HepG2 (cell line): Measurements from ENCODE around the gene ATG16L2. TPM values are rescaled to one million over a fixed set of nuclear protein-coding genes. Genes with fewer than 3 reads are reported as not detected.
A peak's percentile ranks its signal among the peaks of the same experiment; 100 is the strongest.

Experiments used
- CEBPG ChIP-seq: IDR thresholded peaks from 2 replicates; pipeline ENCODE4 v1.6.1; 2016
- FOXA3 ChIP-seq: IDR thresholded peaks from 2 replicates; pipeline ENCODE4 v1.6.1; 2016; ENCODE audit warnings: missing genetic modification reagents, missing compliant biosample characterization
- HOXD1 ChIP-seq: sonication (generic); formaldehyde crosslinking; IDR thresholded peaks from 2 replicates; pipeline ENCODE4 v1.5.0; 2020; ENCODE audit warnings: missing genetic modification reagents
- IRF2 ChIP-seq: IDR thresholded peaks from 2 replicates; pipeline ENCODE4 v1.6.1; 2018; ENCODE audit warnings: missing genetic modification reagents, missing compliant biosample characterization
- RARG ChIP-seq: sonication (generic); formaldehyde crosslinking; IDR thresholded peaks from 2 replicates; pipeline ENCODE4 v1.4.0; 2020; ENCODE audit warnings: low read depth, mild to moderate bottlenecking, missing genetic modification reagents
- WIZ ChIP-seq: sonication (generic); formaldehyde crosslinking; IDR thresholded peaks from 2 replicates; pipeline ENCODE4 v1.5.1; 2020; ENCODE audit warnings: mild to moderate bottlenecking, missing genetic modification reagents
- ZC3H4 ChIP-seq: sonication (generic); formaldehyde crosslinking; IDR thresholded peaks from 2 replicates; pipeline ENCODE4 v1.4.0; 2020; ENCODE audit warnings: missing genetic modification reagents, borderline replicate concordance
- ZFP36L2 ChIP-seq: sonication (generic); formaldehyde crosslinking; IDR thresholded peaks from 2 replicates; pipeline ENCODE4 v1.4.0; 2020; ENCODE audit warnings: missing genetic modification reagents
- ZNF335 ChIP-seq: sonication (generic); formaldehyde crosslinking; IDR thresholded peaks from 2 replicates; pipeline ENCODE4 v1.4.0; 2020; ENCODE audit warnings: missing genetic modification reagents
- polyA plus RNA-seq, 8 experiments: library from polyadenylated mRNA; depleted of rRNA in 3 of 8; stranded (reverse) in 7 of 8; unstranded in 1 of 8; fragments of >200 nt; fragmentation: Illumina TruSeq in 4 of 8; extraction: Trizol in 4 of 8; gene quantifications; 2 replicates each; pipeline versions ENCODE4 v1.2.1 to v1.2.3, GENCODE V29; 2011 to 2016; ENCODE audit warnings: low read depth in 4 of 8, missing spikeins in 1 of 8, mixed read lengths in 1 of 8; ENCODE audit not compliant: insufficient read depth in 1 of 8
- total RNA-seq, 5 experiments: library from RNA; depleted of rRNA; stranded (reverse); fragments of >200 nt; fragmentation: Illumina TruSeq; extraction: Trizol; gene quantifications; 2 replicates each; pipeline ENCODE4 v1.2.3, GENCODE V29; 2016; ENCODE audit warnings: low read depth in 1 of 5
- TF ChIP-seq, protein P1 (sequence below): sonication (generic); formaldehyde crosslinking; IDR thresholded peaks from 2 replicates; pipeline ENCODE4 v1.4.0; 2020; ENCODE audit warnings: missing genetic modification reagents
- TF ChIP-seq, protein P2 (sequence below): sonication (generic); formaldehyde crosslinking; IDR thresholded peaks from 2 replicates; pipeline ENCODE4 v1.4.0; 2020; ENCODE audit warnings: mild to moderate bottlenecking, missing genetic modification reagents
- TF ChIP-seq, protein P3 (sequence below): sonication (generic); formaldehyde crosslinking; IDR thresholded peaks from 2 replicates; pipeline ENCODE4 v1.4.0; 2020; ENCODE audit warnings: missing genetic modification reagents; ENCODE audit errors: not compliant biosample characterization
- TF ChIP-seq, protein P4 (sequence below): sonication (generic); formaldehyde crosslinking; IDR thresholded peaks from 2 replicates; pipeline ENCODE4 v1.4.0; 2020; ENCODE audit warnings: missing genetic modification reagents
- TF ChIP-seq, protein P5 (sequence below): sonication (generic); formaldehyde crosslinking; IDR thresholded peaks from 2 replicates; pipeline ENCODE4 v1.5.1; 2020; ENCODE audit warnings: mild to moderate bottlenecking, moderate library complexity, missing genetic modification reagents

ATG16L2 gene
- total and polyA plus RNA-seq, 2 of the 13 experiments (the other 11 are each of a cell fraction or from before 2014, with no cell fraction given) = 6.2 to 14.8 TPM

DNA sequence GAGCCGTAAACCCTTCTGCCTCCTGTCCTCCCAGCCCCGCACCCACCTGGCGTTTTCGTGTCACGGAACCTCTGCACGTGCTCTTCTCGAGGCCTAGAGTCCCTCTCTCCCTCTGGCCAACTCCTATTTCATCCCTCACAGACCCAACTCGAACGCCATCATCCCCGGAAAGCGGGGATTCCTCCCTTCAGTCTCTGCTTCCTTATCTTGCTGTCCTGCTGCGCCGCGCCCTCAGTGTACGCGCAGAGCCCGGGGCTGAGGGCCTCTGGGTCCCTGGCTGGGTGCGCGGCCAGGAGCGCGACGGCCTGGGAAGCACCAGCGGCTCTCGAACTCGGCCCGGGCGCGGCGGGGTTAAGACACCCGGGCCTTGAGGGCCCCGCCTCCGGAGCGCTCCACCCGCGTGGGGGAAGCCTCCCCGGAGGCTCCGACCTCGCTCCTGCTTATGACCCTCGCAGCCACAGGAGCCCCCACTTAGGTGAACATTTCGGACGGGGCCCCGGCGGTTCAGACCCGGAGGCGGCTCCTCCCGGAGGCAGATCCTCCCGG, 398 bp upstream of the ATG16L2 start (continued):
- TF ChIP-seq, protein P1, sequence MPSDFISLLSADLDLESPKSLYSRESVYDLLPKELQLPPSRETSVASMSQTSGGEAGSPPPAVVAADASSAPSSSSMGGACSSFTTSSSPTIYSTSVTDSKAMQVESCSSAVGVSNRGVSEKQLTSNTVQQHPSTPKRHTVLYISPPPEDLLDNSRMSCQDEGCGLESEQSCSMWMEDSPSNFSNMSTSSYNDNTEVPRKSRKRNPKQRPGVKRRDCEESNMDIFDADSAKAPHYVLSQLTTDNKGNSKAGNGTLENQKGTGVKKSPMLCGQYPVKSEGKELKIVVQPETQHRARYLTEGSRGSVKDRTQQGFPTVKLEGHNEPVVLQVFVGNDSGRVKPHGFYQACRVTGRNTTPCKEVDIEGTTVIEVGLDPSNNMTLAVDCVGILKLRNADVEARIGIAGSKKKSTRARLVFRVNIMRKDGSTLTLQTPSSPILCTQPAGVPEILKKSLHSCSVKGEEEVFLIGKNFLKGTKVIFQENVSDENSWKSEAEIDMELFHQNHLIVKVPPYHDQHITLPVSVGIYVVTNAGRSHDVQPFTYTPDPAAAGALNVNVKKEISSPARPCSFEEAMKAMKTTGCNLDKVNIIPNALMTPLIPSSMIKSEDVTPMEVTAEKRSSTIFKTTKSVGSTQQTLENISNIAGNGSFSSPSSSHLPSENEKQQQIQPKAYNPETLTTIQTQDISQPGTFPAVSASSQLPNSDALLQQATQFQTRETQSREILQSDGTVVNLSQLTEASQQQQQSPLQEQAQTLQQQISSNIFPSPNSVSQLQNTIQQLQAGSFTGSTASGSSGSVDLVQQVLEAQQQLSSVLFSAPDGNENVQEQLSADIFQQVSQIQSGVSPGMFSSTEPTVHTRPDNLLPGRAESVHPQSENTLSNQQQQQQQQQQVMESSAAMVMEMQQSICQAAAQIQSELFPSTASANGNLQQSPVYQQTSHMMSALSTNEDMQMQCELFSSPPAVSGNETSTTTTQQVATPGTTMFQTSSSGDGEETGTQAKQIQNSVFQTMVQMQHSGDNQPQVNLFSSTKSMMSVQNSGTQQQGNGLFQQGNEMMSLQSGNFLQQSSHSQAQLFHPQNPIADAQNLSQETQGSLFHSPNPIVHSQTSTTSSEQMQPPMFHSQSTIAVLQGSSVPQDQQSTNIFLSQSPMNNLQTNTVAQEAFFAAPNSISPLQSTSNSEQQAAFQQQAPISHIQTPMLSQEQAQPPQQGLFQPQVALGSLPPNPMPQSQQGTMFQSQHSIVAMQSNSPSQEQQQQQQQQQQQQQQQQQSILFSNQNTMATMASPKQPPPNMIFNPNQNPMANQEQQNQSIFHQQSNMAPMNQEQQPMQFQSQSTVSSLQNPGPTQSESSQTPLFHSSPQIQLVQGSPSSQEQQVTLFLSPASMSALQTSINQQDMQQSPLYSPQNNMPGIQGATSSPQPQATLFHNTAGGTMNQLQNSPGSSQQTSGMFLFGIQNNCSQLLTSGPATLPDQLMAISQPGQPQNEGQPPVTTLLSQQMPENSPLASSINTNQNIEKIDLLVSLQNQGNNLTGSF (CRISPR knock-in tag) = no peak; the same call in 1 of the 2 replicates
- TF ChIP-seq, protein P2, sequence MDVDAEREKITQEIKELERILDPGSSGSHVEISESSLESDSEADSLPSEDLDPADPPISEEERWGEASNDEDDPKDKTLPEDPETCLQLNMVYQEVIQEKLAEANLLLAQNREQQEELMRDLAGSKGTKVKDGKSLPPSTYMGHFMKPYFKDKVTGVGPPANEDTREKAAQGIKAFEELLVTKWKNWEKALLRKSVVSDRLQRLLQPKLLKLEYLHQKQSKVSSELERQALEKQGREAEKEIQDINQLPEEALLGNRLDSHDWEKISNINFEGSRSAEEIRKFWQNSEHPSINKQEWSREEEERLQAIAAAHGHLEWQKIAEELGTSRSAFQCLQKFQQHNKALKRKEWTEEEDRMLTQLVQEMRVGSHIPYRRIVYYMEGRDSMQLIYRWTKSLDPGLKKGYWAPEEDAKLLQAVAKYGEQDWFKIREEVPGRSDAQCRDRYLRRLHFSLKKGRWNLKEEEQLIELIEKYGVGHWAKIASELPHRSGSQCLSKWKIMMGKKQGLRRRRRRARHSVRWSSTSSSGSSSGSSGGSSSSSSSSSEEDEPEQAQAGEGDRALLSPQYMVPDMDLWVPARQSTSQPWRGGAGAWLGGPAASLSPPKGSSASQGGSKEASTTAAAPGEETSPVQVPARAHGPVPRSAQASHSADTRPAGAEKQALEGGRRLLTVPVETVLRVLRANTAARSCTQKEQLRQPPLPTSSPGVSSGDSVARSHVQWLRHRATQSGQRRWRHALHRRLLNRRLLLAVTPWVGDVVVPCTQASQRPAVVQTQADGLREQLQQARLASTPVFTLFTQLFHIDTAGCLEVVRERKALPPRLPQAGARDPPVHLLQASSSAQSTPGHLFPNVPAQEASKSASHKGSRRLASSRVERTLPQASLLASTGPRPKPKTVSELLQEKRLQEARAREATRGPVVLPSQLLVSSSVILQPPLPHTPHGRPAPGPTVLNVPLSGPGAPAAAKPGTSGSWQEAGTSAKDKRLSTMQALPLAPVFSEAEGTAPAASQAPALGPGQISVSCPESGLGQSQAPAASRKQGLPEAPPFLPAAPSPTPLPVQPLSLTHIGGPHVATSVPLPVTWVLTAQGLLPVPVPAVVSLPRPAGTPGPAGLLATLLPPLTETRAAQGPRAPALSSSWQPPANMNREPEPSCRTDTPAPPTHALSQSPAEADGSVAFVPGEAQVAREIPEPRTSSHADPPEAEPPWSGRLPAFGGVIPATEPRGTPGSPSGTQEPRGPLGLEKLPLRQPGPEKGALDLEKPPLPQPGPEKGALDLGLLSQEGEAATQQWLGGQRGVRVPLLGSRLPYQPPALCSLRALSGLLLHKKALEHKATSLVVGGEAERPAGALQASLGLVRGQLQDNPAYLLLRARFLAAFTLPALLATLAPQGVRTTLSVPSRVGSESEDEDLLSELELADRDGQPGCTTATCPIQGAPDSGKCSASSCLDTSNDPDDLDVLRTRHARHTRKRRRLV (CRISPR knock-in tag) = peak; percentile 38
- TF ChIP-seq RARG (CRISPR knock-in tag) (no peak), ZNF335 (CRISPR knock-in tag) (peak; percentile 41; the same call in 1 of the 2 replicates), ZFP36L2 (CRISPR knock-in tag) (0 out of 2 replicates have a peak, but pooled peaks have one; percentile 39), ZC3H4 (CRISPR knock-in tag) (no peak; the same call in 1 of the 2 replicates), IRF2 (CRISPR knock-in tag) (no peak; the same call in 1 of the 2 replicates), HOXD1 (CRISPR knock-in tag) (peak; percentile 22; the same call in 1 of the 2 replicates), FOXA3 (CRISPR knock-in tag) (no peak), CEBPG (CRISPR knock-in tag) (no peak), WIZ (no peak)
- TF ChIP-seq, protein P3, sequence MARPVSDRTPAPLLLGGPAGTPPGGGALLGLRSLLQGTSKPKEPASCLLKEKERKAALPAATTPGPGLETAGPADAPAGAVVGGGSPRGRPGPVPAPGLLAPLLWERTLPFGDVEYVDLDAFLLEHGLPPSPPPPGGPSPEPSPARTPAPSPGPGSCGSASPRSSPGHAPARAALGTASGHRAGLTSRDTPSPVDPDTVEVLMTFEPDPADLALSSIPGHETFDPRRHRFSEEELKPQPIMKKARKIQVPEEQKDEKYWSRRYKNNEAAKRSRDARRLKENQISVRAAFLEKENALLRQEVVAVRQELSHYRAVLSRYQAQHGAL (CRISPR knock-in tag) = no peak
- TF ChIP-seq, protein P4, sequence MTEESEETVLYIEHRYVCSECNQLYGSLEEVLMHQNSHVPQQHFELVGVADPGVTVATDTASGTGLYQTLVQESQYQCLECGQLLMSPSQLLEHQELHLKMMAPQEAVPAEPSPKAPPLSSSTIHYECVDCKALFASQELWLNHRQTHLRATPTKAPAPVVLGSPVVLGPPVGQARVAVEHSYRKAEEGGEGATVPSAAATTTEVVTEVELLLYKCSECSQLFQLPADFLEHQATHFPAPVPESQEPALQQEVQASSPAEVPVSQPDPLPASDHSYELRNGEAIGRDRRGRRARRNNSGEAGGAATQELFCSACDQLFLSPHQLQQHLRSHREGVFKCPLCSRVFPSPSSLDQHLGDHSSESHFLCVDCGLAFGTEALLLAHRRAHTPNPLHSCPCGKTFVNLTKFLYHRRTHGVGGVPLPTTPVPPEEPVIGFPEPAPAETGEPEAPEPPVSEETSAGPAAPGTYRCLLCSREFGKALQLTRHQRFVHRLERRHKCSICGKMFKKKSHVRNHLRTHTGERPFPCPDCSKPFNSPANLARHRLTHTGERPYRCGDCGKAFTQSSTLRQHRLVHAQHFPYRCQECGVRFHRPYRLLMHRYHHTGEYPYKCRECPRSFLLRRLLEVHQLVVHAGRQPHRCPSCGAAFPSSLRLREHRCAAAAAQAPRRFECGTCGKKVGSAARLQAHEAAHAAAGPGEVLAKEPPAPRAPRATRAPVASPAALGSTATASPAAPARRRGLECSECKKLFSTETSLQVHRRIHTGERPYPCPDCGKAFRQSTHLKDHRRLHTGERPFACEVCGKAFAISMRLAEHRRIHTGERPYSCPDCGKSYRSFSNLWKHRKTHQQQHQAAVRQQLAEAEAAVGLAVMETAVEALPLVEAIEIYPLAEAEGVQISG (CRISPR knock-in tag) = no peak; the same call in 1 of the 2 replicates
- TF ChIP-seq, protein P5, sequence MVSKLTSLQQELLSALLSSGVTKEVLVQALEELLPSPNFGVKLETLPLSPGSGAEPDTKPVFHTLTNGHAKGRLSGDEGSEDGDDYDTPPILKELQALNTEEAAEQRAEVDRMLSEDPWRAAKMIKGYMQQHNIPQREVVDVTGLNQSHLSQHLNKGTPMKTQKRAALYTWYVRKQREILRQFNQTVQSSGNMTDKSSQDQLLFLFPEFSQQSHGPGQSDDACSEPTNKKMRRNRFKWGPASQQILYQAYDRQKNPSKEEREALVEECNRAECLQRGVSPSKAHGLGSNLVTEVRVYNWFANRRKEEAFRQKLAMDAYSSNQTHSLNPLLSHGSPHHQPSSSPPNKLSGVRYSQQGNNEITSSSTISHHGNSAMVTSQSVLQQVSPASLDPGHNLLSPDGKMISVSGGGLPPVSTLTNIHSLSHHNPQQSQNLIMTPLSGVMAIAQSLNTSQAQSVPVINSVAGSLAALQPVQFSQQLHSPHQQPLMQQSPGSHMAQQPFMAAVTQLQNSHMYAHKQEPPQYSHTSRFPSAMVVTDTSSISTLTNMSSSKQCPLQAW (CRISPR knock-in tag) = peak; percentile 81
